HepG2 (cell line): Measurements from ENCODE around the gene TMEM41B. TPM values are rescaled to one million over a fixed set of nuclear protein-coding genes. Genes with fewer than 3 reads are reported as not detected.

Experiments used
- CBX5 ChIP-seq: sonication (generic); formaldehyde crosslinking; IDR thresholded peaks from 2 replicates; pipeline ENCODE4 v1.4.0; 2020; ENCODE audit warnings: missing genetic modification reagents, borderline replicate concordance
- GABPA ChIP-seq, 2 experiments: IDR thresholded peaks; 2 replicates each; pipeline ENCODE4 v1.6.1; 2011 to 2016; ENCODE audit warnings: low read depth in 2 of 2, low read length in 1 of 2, missing biosample characterization in 1 of 2, missing genetic modification characterization in 1 of 2
- GMEB2 ChIP-seq: IDR thresholded peaks from 2 replicates; pipeline ENCODE4 v1.6.1; 2016; ENCODE audit warnings: missing biosample characterization, missing genetic modification reagents, low read depth
- HHEX ChIP-seq: IDR thresholded peaks from 2 replicates; pipeline ENCODE4 v1.6.1; 2016; ENCODE audit warnings: control low read depth
- JUN ChIP-seq: sonication (generic); formaldehyde crosslinking; IDR thresholded peaks from 2 replicates; pipeline ENCODE4 v1.4.0; 2020; ENCODE audit warnings: mild to moderate bottlenecking, missing genetic modification reagents
- KDM5A ChIP-seq: fragments of 200-600 bp; sonication (generic); IDR thresholded peaks from 2 replicates; pipeline ENCODE4 v1.7.0; 2018; ENCODE audit warnings: antibody characterized with exemption, mild to moderate bottlenecking, low read length, borderline replicate concordance
- MAF1 ChIP-seq: sonication (generic); formaldehyde crosslinking; IDR thresholded peaks from 2 replicates; pipeline ENCODE4 v1.5.0; 2020; ENCODE audit warnings: missing genetic modification reagents, borderline replicate concordance
- MAFK ChIP-seq, 2 experiments: IDR thresholded peaks in 1 of 2; conservative IDR thresholded peaks in 1 of 2; 2 replicates each; pipeline ENCODE4 v1.6.1; 2011; ENCODE audit warnings: improper control_type of control experiment in 2 of 2, low read length in 2 of 2
- MBNL3 ChIP-seq: fragments of 250-450 bp; sonication (Bioruptor Pico); conservative IDR thresholded peaks from 2 replicates; pipeline ENCODE4 v1.8.0; 2022; ENCODE audit warnings: mild to moderate bottlenecking, inconsistent platforms
- NFE2 ChIP-seq: sonication (generic); formaldehyde crosslinking; IDR thresholded peaks from 2 replicates; pipeline ENCODE4 v1.4.0; 2020; ENCODE audit warnings: missing genetic modification reagents
- NKX3-1 ChIP-seq: sonication (generic); formaldehyde crosslinking; IDR thresholded peaks from 2 replicates; pipeline ENCODE4 v1.5.0; 2020; ENCODE audit warnings: missing genetic modification reagents
- POGZ ChIP-seq: sonication (generic); formaldehyde crosslinking; IDR thresholded peaks from 2 replicates; pipeline ENCODE4 v1.4.0; 2020; ENCODE audit warnings: mild to moderate bottlenecking, missing genetic modification reagents
- SMAD9 ChIP-seq: sonication (generic); formaldehyde crosslinking; IDR thresholded peaks from 2 replicates; pipeline ENCODE4 v1.5.1; 2020; ENCODE audit warnings: mild to moderate bottlenecking, missing genetic modification reagents
- SP4 ChIP-seq: sonication (generic); formaldehyde crosslinking; IDR thresholded peaks from 2 replicates; pipeline ENCODE4 v1.8.1; 2023; ENCODE audit warnings: mild to moderate bottlenecking, missing genetic modification reagents
- TARDBP ChIP-seq: sonication (generic); formaldehyde crosslinking; IDR thresholded peaks from 2 replicates; pipeline ENCODE4 v1.8.0; 2022; ENCODE audit warnings: mild to moderate bottlenecking, missing genetic modification reagents
- TEAD3 ChIP-seq: optimal IDR thresholded peaks from 2 replicates; pipeline ENCODE3; 2016; ENCODE audit warnings: borderline replicate concordance
- ZFYVE20 ChIP-seq: sonication (generic); formaldehyde crosslinking; IDR thresholded peaks from 2 replicates; pipeline ENCODE4 v1.8.0; 2023; ENCODE audit warnings: low read depth, mild to moderate bottlenecking, moderate library complexity, missing genetic modification reagents, borderline replicate concordance
- ZIK1 ChIP-seq: sonication (generic); formaldehyde crosslinking; IDR thresholded peaks from 2 replicates; pipeline ENCODE4 v1.5.0; 2020; ENCODE audit warnings: mild to moderate bottlenecking, low read depth, missing genetic modification reagents, borderline replicate concordance
- ZNF24 ChIP-seq: fragments of 450-650 bp; IDR thresholded peaks from 2 replicates; pipeline ENCODE4 v1.6.1; 2017; ENCODE audit warnings: antibody characterized with exemption, mild to moderate bottlenecking
- ZNF251 ChIP-seq: sonication (generic); formaldehyde crosslinking; IDR thresholded peaks from 2 replicates; pipeline ENCODE4 v1.9.0; 2021; ENCODE audit warnings: mild to moderate bottlenecking, missing genetic modification reagents
- ZNF274 ChIP-seq: sonication (generic); formaldehyde crosslinking; IDR thresholded peaks from 2 replicates; pipeline ENCODE4 v1.5.1; 2020; ENCODE audit warnings: mild to moderate bottlenecking, missing genetic modification reagents
- ZNF607 ChIP-seq: sonication (generic); formaldehyde crosslinking; IDR thresholded peaks from 2 replicates; pipeline ENCODE4 v1.5.1; 2020; ENCODE audit warnings: missing genetic modification reagents, mild to moderate bottlenecking, borderline replicate concordance
- ZNF614 ChIP-seq: IDR thresholded peaks from 2 replicates; pipeline ENCODE4 v1.6.1; 2018; ENCODE audit warnings: missing biosample characterization, missing genetic modification reagents, inconsistent platforms, borderline replicate concordance
- ZNF749 ChIP-seq: sonication (generic); formaldehyde crosslinking; IDR thresholded peaks from 2 replicates; pipeline ENCODE4 v1.8.0; 2022; ENCODE audit warnings: mild to moderate bottlenecking, missing genetic modification reagents, moderate library complexity, borderline replicate concordance
- polyA plus RNA-seq, 8 experiments: library from polyadenylated mRNA; depleted of rRNA in 3 of 8; stranded (reverse) in 7 of 8; unstranded in 1 of 8; fragments of >200 nt; fragmentation: Illumina TruSeq in 4 of 8; extraction: Trizol in 4 of 8; gene quantifications; 2 replicates each; pipeline versions ENCODE4 v1.2.1 to v1.2.3, GENCODE V29; 2011 to 2016; ENCODE audit warnings: low read depth in 4 of 8, missing spikeins in 1 of 8, mixed read lengths in 1 of 8; ENCODE audit not compliant: insufficient read depth in 1 of 8
- total RNA-seq, 5 experiments: library from RNA; depleted of rRNA; stranded (reverse); fragments of >200 nt; fragmentation: Illumina TruSeq; extraction: Trizol; gene quantifications; 2 replicates each; pipeline ENCODE4 v1.2.3, GENCODE V29; 2016; ENCODE audit warnings: low read depth in 1 of 5
- TF ChIP-seq, protein P1 (sequence below): IDR thresholded peaks from 2 replicates; pipeline ENCODE4 v1.6.1; 2012; ENCODE audit warnings: low read depth, low read length, improper control_type of control experiment
- TF ChIP-seq, protein P2 (sequence below): sonication (generic); formaldehyde crosslinking; IDR thresholded peaks from 2 replicates; pipeline ENCODE4 v1.4.0; 2020; ENCODE audit warnings: mild to moderate bottlenecking, missing genetic modification reagents
- TF ChIP-seq, protein P3 (sequence below): sonication (generic); formaldehyde crosslinking; IDR thresholded peaks from 2 replicates; pipeline ENCODE4 v1.5.0; 2020; ENCODE audit warnings: missing genetic modification reagents, mild to moderate bottlenecking, borderline replicate concordance

The TMEM41B gene
- total and polyA plus RNA-seq, 2 of the 13 experiments (the other 11 are each of a cell fraction or from before 2014, with no cell fraction given): 36.8 to 48.1 TPM

GRCh38 chr11:9314291-9315077 lies at the start of gene TMEM41B (continued):
- TF ChIP-seq ZNF614 (CRISPR knock-in tag) (peak; percentile 39; the same call in 1 of the 2 replicates), SP4 (CRISPR knock-in tag) (peak; percentile 99), TEAD3 (CRISPR knock-in tag) (peak; percentile 58), NKX3-1 (peak; percentile 85), ZNF749 (CRISPR knock-in tag) (no peak; the same call in 1 of the 2 replicates), TARDBP (CRISPR knock-in tag) (peak; percentile 51; the same call in 1 of the 2 replicates), ZNF24 (no peak), NFE2 (no peak), GABPA (IDR thresholded peaks at IDR 0.05; ENCODE audit: low read depth, low read length) (peak; percentile 77), GABPA (CRISPR knock-in tag; IDR thresholded peaks at IDR 0.05; ENCODE audit: low read depth) (peak; percentile 93), HHEX (CRISPR knock-in tag) (no peak), MAFK (conservative IDR thresholded peaks at IDR 0.05 in 1 of 2, IDR thresholded peaks at IDR 0.05 in 1 of 2; ENCODE audit: low read length in 2 of 2) (peak; percentile 68 to 69), POGZ (peak; percentile 83), ZNF274 (CRISPR knock-in tag) (peak; percentile 68; the same call in 1 of the 2 replicates), CBX5 (CRISPR knock-in tag) (peak; percentile 32; the same call in 1 of the 2 replicates), SMAD9 (CRISPR knock-in tag) (no peak), JUN (CRISPR knock-in tag) (peak; percentile 56; the same call in 1 of the 2 replicates), ZFYVE20 (no peak), KDM5A (no peak), MBNL3 (CRISPR knock-in tag) (no peak), ZNF607 (CRISPR knock-in tag) (peak; percentile 70; the same call in 1 of the 2 replicates), ZNF251 (CRISPR knock-in tag) (no peak), GMEB2 (CRISPR knock-in tag) (peak; percentile 55; the same call in 1 of the 2 replicates), ZIK1 (CRISPR knock-in tag) (no peak), MAF1 (CRISPR knock-in tag) (no peak)
- TF ChIP-seq, protein P1, sequence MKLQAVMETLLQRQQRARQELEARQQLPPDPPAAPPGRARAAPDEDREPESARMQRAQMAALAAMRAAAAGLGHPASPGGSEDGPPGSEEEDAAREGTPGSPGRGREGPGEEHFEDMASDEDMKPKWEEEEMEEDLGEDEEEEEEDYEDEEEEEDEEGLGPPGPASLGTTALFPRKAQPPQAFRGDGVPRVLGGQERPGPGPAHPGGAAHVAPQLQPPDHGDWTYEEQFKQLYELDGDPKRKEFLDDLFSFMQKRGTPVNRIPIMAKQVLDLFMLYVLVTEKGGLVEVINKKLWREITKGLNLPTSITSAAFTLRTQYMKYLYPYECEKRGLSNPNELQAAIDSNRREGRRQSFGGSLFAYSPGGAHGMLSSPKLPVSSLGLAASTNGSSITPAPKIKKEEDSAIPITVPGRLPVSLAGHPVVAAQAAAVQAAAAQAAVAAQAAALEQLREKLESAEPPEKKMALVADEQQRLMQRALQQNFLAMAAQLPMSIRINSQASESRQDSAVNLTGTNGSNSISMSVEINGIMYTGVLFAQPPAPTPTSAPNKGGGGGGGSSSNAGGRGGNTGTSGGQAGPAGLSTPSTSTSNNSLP: peak; percentile 80
- TF ChIP-seq, protein P2, sequence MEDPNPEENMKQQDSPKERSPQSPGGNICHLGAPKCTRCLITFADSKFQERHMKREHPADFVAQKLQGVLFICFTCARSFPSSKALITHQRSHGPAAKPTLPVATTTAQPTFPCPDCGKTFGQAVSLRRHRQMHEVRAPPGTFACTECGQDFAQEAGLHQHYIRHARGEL (CRISPR knock-in tag): no peak
- TF ChIP-seq, protein P3, sequence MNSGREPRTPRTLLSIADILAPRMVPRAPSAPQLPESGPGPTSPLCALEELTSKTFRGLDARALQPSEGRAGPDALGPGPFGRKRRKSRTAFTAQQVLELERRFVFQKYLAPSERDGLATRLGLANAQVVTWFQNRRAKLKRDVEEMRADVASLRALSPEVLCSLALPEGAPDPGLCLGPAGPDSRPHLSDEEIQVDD: no peak
